ENCODE data around the gene R3HDM2.
"Not testable (repeated sequence)": the region's sequence is repeated elsewhere in the genome, so short reads cannot be mapped to it uniquely, and the experiment has no call there.

The R3HDM2 gene

DNA sequence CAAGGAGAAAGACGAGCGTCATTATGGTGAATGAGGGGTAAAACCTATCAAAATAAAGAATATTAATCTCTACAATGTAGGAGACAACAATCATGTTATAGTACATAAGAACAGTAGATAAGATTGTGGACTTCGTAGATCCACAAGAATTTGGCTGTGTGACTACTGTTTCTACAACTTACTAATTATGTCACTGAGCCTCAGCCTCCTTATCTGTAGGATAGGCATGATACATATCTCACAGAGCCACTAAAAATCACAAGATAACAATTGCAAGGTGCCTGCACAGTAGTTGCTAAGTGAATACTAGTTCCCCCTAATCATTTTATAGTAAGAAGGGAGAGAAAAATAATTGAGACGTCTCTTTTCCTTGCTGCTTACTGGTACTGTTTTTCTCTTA, 101.6 kb downstream of the R3HDM2 start:
- DNase-seq (ENCODE audit: low spot score): no peak

GRCh38 chr12:57325395-57325794, 105.4 kb downstream of the R3HDM2 start:
- DNase-seq (ENCODE audit: low spot score): no peak

DNA sequence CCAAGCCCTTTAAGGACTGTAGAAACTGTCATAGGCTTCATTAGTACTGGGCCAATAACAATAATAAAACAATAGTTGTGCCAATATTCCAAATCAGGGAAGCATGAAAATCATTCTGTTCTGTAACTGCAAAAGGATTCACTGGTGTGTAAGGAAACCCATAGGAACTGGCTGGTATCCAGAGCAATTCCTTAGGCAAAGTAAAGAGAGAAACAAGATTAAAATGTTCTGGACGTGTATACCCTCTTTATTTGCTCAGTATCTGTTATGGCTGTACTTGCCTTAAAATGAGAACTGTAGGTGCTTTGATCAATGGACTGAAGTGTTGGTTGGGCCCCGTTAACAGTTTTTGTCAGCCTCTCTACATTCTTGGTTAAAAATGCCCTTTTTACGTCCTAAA, 107.4 kb downstream of the R3HDM2 start:
- no peak for DNase-seq (ENCODE audit: low spot score)

- DNase-seq (ENCODE audit: low spot score): no peak
These were observed 110.2 kb downstream of the R3HDM2 start for GRCh38 chr12:57320639-57321038.

DNA sequence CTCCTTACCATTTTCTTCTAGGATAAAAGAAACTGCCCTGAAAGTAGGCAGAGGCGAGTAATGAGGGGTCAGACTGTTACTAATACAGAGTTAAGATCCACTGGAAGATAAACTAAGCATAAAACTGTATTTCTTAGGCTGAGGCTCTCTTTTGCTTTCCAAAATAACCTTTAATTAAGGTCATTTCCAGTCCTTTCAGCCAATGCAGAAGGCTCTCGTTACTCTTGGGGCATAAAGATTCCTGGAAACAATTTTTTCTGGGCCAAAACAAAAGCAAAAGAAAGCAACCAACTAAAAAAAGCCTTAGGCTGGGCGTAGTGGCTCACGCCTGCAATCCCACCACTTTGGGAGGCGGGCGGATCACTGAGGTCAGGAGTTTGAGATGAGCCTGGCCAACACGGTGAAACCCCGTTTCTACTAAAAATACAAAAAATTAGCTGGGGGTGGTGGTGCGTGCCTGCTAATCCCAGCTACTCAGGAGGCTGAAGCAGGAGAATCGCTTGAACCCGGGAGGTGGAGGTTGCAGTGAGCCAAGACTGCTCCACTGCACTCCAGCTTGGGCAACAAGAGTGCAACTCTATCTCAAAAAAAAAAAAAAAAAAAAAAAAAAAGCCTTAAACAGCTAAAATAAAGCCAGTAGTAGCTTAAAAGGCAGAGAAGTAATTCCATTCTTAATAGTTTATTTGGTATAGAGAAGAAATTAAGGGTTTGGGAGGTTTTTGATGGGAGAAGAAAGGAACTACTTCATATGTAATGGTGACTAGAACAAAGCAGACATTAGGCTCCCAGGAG, 111.0 kb downstream of the R3HDM2 start:
- DNase-seq (ENCODE audit: low spot score): no peak

DNA sequence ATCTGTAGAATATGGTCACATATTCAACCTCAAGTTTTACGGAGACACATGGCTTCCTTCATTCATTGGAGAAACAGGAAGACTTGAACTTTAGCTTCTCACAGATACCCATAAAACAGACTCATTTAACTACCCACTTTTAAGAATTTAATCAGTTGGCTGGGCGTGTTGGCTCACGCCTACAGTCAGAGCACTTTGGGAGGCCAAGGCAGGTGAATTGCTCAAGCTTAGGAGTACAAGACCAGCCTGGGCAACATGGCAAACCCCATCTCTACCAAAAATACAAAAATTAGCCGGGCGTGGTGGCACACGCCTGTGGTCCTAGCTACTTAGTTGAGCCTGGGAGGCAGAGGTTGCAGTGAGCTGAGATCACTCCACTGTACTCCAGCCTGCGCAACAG, 115.2 kb downstream of the R3HDM2 start:
- no peak for DNase-seq (ENCODE audit: low spot score)

DNA sequence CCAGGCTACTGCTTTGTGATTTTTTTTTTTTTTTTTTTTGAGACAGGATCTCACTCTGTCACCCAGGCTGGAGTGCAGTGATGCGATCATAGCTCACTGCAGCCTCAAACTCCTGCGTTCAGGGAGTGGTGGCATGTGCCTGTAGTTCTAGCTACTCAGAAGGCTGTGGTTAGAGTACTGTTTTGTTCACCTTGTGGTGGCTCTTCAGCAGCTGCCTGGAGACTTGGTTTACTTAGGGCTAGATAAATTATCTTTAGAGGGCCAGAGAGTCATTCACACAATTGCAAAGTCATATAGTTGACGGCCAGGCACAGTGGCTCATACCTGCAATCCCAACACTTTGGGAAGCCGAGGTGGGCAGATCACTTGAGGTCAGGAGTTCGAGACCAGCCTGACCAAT, 118.6 kb downstream of the R3HDM2 start:
- not testable (repeated sequence) for DNase-seq (ENCODE audit: low spot score)

DNA sequence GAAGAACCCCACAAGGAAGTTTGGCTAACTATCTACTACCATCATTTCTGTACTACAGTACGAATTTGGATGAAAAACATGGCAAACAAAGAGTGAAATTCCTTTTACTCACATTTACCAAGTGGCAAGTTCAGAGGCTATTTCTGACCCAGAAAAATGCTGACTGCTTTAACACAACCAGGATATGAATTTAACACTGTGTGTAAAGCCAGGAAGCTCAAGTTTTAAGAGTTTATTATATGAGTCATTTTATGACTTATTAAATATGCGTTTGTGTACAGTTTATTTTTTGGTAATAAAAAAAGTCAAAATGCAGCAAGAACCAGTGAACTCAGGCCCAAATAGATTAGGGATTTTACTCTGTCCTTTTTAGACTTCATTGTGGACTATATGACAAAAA, 121.4 kb downstream of the R3HDM2 start:
- DNase-seq (ENCODE audit: low spot score): no peak

DNA sequence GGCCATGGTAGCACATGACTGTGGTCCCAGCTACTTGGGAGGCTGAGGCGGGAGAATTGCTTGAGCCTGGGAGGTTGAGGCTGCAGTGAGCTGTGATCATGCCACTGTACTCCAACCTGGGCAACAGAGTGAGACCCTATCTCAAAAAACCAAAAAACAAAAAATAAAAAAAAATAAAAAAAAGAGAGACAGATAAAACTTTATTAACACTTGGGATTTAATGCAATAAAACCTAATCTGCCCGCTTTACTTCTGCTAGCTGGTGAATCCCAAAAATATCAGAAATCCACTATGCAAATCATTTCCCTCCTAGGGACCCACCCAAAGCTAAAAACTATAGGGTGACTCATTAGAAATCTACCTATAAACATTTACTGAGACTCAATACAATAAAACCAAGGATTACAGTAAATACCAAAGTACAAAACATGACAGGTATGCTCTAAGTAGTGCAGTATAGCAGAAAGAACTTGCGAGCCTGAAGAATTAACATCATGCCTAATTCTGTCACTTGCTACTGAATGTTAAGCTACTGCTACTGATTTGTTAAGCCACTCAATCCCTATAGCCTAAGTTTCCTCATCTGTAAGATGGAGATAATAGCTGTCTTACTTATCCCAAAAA, 129.8 kb downstream of the R3HDM2 start:
- no peak for DNase-seq (ENCODE audit: low spot score)

GRCh38 chr12:57299514-57300016, 131.3 kb downstream of the R3HDM2 start:
- DNase-seq (ENCODE audit: low spot score): no peak

DNA sequence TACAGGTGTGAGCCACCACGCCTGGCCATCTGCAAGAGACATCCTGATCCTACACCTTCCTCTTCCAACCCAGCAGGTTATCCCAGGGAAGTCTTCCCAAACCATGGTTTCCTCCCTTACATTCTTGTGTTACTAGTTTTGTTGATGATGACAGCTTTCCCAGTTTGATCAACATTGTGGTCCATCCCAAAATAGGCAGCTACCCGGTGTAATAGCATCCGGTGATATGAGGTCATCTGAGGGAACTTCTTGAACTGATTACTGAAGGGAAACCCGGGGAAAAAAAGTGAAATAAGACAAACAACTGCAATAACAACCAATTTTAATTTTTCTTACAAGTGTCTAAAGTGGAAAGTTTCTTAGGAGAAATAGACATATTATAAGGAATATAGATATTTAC, 134.6 kb downstream of the R3HDM2 start:
- DNase-seq (ENCODE audit: low spot score): no peak

DNA sequence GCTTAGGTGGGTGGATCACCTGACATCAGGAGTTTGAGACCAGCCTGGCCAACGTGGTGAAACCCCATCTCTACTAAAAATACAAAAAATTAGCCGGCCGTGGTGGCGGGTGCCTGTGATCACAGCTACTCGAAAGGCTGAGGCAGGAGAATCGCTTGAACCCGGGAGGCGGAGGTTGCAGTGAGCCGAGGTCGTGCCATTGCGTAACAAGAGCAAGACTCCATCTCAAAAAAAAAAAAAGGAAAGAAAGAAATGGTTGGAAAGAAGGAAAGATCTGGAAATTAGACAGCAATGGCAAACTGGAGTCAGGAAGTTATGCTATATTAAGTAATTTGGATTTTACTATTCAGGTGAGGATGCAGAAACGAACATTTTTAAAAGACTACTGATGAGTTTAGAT, 148.8 kb downstream of the R3HDM2 start:
- DNase-seq (ENCODE audit: low spot score): not testable (repeated sequence)

- DNase-seq (ENCODE audit: low spot score): no peak
These were observed 150.4 kb downstream of the R3HDM2 start for GRCh38 chr12:57280211-57281062.

DNA sequence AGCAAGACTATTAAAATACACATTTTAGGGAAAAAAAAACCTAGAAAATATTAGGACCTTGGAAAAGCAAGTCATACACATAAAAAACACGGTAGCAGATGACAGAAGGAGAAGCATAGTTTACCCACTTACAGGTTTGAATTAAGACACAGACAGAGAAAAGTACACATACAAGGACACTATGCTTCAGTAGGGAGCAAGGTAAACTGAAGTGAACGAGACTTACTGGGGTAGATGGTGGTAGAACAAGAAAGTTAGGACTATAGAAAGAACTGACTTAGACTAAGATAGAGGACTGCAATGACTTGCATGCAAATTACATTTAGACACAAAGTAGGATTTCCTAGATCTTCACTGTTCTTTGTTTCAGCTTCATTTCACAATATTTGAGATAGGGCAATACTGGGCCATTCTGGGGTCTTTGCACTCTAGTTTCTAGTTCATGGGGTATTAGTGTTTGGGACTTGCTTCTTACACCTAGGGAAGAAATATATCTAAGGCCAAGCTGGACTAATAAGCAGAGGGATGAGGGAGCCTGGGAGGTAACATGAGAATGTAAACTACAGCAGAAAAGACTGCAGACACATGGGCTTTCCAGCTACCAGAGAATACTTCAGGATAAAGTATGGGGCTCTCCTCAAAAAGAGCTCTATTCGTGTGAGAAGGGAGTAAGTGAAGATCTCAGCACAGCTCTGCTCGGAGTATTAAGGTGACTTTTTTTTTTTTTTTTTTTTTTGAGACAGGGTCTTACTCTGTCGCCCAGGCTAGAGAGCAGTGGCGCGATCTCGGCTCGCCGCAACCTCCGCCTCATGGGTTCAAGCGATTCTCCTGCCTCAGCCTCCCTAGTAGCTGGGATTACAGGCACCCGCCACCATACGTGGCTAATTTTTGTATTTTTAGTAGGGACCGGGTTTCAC, 152.1 kb downstream of the R3HDM2 start:
- DNase-seq (ENCODE audit: low spot score): no peak

- no peak for DNase-seq (ENCODE audit: low spot score)
These were observed 153.8 kb downstream of the R3HDM2 start for GRCh38 chr12:57276935-57277563.

- not testable (repeated sequence) for DNase-seq (ENCODE audit: low spot score)
These were observed 154.6 kb downstream of the R3HDM2 start for GRCh38 chr12:57276233-57276632.

GRCh38 chr12:57273516-57273915, 157.3 kb downstream of the R3HDM2 start:
- DNase-seq (ENCODE audit: low spot score): no peak

- no peak for DNase-seq (ENCODE audit: low spot score)
These were observed 158.3 kb downstream of the R3HDM2 start for GRCh38 chr12:57272337-57273151.

GRCh38 chr12:57270966-57271470, 159.8 kb downstream of the R3HDM2 start:
- DNase-seq (ENCODE audit: low spot score): no peak

- DNase-seq (ENCODE audit: low spot score): no peak
These were observed 162.6 kb downstream of the R3HDM2 start for GRCh38 chr12:57268264-57268663.

Measured in globus pallidus (tissue), 1 donor.